Amygdala (tissue), 56 donors: ENCODE measurements around the gene FHIP2A.
"Not testable (repeated sequence)": the region's sequence is repeated elsewhere in the genome, so short reads cannot be mapped to it uniquely, and the experiment has no call there.

Experiments
- DNase-seq, 56 donors: peaks; one replicate each; lab custom pipeline; 2025; lab: John Stamatoyannopoulos, UW

The FHIP2A gene

GRCh38 chr10:114855776-114856543, 34.4 kb downstream of the FHIP2A start:
- no peak for DNase-seq

GRCh38 chr10:114856544-114857287, 35.1 kb downstream of the FHIP2A start:
- DNase-seq: no peak

DNA sequence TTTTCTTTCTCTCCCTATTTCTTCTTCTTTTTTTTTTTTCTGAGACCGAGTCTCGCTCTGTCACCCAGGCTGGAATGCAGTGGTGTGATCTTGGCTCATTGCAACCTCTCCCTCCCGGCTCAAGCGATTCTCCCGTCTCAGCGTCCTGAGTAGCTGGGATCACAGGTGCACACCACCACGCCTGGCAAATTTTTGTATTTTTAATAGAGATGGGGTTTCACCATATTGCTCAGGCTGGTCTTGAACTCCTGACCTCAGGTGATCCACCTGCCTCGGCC, 35.6 kb downstream of the FHIP2A start:
- DNase-seq: not testable (repeated sequence)

GRCh38 chr10:114857922-114858629, 36.5 kb downstream of the FHIP2A start:
- DNase-seq: no peak

- no peak for DNase-seq
These were observed 37.6 kb downstream of the FHIP2A start for GRCh38 chr10:114859222-114859621.

DNA sequence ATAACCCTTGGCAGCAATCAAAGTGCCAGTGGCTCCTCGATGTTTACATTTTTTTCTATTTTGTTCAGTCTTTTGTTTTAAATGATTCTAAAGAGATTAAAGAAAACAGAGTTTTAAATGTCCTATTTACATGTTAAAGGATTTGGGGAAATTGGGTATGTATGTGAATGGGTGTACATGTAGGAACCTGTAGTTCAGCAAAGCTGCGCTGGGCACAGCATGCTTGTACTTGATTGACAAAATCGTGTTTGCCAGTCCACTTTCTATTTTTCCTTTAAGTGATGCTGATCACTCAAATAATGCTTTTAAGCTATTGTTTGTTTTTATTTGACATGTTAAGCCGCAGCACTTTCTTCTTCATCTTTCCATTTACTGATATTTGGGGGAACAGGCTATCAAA, 40.9 kb downstream of the FHIP2A start:
- DNase-seq: no peak

DNA sequence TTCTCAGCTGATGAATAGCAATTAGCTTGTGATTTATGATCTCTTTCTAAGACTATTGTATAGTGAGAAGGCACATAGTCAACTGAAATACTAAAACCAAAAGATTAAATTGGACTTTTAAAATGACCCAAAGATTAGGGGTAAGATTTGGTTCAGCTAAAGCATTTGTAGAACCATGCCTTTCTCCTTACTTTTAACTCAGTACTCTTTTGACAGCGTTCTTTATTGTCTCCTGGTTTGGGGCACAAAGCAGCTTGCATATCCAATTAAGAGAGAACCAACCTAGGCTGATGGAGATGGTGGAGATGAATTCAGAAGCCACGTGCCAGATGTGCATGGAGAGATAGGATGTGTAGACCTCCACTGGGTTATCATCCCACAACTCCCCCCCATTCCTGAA, 45.8 kb downstream of the FHIP2A start:
- DNase-seq: no peak

GRCh38 chr10:114868870-114869519, 47.4 kb downstream of the FHIP2A start:
- DNase-seq: no peak

DNA sequence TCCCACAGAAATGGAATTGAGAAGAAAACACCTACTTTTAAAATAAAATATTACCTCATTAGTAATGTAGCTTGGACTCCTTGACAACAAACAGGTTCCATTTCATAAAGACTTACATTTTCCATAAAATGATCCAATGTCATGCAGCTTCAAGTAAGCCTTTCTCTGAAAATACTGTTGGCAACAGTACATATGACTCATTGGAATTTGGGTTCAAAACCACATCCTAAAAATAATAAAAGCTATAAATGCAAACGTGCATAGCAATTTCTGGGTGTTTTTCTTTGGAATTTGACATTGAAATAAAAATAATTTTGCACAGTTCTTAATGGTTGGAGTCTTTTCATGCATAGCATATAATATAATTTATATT, 47.9 kb downstream of the FHIP2A start:
- no peak for DNase-seq

DNA sequence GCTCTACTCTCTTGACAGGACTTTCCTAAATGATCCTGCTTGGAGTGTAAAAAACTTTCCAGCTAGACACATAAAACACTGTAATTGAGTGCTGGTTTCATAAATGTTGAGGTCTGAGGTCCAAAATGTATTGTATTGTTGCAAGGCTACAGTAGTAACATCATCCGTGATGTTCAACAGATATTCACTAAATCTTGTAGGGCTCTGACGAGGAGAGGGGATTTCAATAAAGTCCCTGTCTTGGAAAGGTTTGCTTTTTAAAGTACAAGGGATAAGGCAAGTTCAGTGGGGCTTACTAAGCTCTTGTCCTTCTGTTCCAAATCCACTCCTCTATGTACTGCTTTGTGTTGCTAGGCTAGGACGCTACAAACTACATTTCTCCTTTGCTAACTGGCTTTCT, 48.9 kb downstream of the FHIP2A start:
- no peak for DNase-seq

DNA sequence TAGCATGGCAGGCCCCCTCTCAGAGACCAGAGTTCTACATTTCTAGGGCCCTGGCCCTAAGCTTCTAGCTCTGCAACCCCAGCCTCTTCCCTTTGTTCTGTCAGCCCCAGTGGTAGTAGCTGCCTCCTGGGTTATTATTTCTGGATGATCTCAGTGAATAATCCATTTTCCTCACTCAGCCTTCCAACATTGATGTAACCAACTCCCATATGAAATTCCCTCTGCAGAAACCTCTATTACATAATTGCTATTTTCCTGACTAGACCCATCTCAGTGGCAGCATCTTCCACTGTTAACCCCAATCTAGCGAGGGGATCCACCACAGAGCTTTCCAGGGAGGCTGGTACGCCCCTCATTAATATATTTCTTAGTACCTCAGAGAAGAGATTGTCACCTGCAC, 49.8 kb downstream of the FHIP2A start:
- DNase-seq: no peak
